HEK293T (cell line): ENCODE data around the gene ERG.

Experiments used
- ARNT ChIP-seq: fragments of 450-650 bp; IDR thresholded peaks from 2 replicates; pipeline ENCODE4 v1.6.1; 2017; ENCODE audit warnings: mild to moderate bottlenecking
- BHLHE40 ChIP-seq: fragments of 450-650 bp; IDR thresholded peaks from 2 replicates; pipeline ENCODE4 v1.6.1; 2016; ENCODE audit warnings: mild to moderate bottlenecking, moderate library complexity, borderline replicate concordance
- FOXK2 ChIP-seq: fragments of 450-650 bp; IDR thresholded peaks from 2 replicates; pipeline ENCODE4 v1.6.1; 2016; ENCODE audit warnings: mild to moderate bottlenecking
- FOXM1 ChIP-seq: fragments of 450-650 bp; IDR thresholded peaks from 2 replicates; pipeline ENCODE4 v1.6.1; 2017; ENCODE audit warnings: mild to moderate bottlenecking, borderline replicate concordance
- HDGF ChIP-seq: fragments of 450-650 bp; IDR thresholded peaks from 2 replicates; pipeline ENCODE4 v1.6.1; 2017; ENCODE audit warnings: antibody characterized with exemption, borderline replicate concordance
- PKNOX1 ChIP-seq: fragments of 450-650 bp; IDR thresholded peaks from 2 replicates; pipeline ENCODE4 v1.6.1; 2016
- SP1 ChIP-seq: fragments of 450-650 bp; IDR thresholded peaks from 2 replicates; pipeline ENCODE4 v1.6.1; 2017
- SUZ12 ChIP-seq: fragments of 450-650 bp; IDR thresholded peaks from 2 replicates; pipeline ENCODE4 v1.6.1; 2016; ENCODE audit warnings: mild to moderate bottlenecking
- ZNF384 ChIP-seq: fragments of 450-650 bp; IDR thresholded peaks from 2 replicates; pipeline ENCODE4 v1.6.1; 2016

GRCh38 chr21:38365521-38365920 is 132.8 kb downstream of the ERG start:
- no peak for TF ChIP-seq HDGF
- TF ChIP-seq ZNF384, result no peak
- TF ChIP-seq FOXK2, result no peak
- no peak for TF ChIP-seq SUZ12
- no peak for TF ChIP-seq FOXM1
- no peak for TF ChIP-seq SP1
- TF ChIP-seq ARNT, result no peak
- no peak for TF ChIP-seq BHLHE40
- TF ChIP-seq PKNOX1, result no peak
